Renal pelvis (tissue), 4 donors: Measurements from ENCODE around the gene GTF2F1. TPM values are rescaled to one million over a fixed set of nuclear protein-coding genes. Genes with fewer than 3 reads are reported as not detected.
"Not testable (repeated sequence)": the region's sequence is repeated elsewhere in the genome, so short reads cannot be mapped to it uniquely, and the experiment has no call there.

ENCODE experiments used
- DNase-seq: peaks from one replicate; pipeline ENCODE4 v3.0.0-alpha.2; 2013
- polyA plus RNA-seq, 3 donors: library from polyadenylated mRNA; unstranded; fragments of 120-200 nt; gene quantifications; one replicate each; pipeline ENCODE4 v1.2.1, GENCODE V29; 2013; ENCODE audit not compliant: insufficient read length in 3 of 3

GTF2F1 gene
- polyA plus RNA-seq, 3 donors = 91.7 to 102 (median 100) TPM

DNA sequence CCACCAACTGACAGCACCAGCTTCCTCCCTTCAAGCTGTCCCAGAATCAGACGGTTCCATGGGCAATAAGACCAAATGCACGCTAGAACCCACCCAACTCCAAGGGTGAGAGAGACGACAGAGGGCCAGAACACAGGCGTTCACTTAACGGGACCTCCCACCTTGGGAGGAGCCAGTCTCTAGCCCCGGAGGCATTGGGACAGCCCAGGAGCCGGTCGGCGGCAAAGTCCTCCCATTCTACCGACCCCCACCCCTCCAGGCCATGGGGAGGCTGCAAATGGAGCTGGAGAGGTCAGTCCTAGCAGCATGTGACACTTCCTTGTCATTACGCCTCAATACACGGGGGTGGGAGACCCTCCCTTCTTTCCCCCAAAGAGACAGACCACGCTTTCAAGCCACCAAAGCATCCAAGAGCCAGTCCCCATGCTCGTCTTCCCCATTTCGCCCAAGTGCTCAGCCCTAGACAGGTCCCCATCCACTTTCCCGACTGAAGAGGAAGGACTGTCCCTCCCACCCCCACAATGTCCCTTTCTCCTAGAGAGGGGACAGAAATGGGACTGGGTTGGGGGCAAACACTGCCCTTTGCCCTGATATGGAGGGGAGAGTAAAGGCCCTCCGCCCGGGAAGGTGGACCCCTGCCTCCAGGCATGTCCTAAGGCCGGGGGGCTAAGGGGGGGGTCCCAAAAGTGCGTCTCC, 30.7 kb upstream of the GTF2F1 start:
- no peak for DNase-seq

DNA sequence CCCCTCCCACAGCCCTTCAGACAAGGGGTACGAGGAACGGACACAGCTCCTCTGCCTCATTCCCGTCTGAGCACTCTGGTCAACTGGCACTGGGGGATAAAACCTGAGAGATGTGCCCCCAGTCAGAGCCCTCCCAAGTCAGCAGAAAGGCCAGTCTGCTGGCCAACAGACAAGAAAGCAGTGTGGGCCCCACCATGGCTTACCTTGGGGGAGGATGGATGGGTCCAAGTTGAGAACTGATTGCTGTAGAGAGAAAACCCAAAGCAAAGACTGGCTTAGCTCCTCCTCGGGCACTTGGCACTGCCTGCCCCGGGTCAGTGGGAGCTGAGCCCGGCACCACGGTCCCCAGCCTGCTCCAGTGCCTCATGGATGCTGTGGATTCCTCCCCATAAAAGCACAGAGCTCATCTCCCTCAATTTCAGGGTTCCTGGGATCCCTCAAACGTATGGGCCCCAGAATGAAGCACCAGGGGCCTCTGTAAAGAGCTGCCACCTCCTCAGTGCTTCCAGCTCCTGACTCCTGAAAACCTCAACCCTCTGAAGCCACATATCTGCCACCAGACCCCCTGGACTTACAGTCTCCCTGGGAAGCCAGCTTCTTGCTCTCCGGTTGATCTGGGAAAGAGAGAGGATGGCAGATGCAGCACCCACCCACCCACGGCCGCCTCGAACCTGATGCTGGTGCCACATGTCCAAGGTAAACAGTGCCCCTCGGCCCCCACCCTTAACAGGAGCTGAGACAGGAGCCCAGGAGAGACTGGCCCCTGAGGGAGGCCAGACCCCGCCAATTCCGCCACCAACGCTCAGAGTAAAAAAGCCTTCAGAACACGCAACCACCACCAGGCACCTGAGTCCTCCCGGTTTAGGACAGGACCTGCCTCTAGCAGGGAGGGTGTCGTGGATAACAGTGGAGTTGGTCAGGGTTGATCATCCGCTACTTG, 28.4 kb upstream of the GTF2F1 start:
- no peak for DNase-seq

- no peak for DNase-seq
Measured at GRCh38 chr19:6418562-6418932, 25.6 kb upstream of the GTF2F1 start.

DNA sequence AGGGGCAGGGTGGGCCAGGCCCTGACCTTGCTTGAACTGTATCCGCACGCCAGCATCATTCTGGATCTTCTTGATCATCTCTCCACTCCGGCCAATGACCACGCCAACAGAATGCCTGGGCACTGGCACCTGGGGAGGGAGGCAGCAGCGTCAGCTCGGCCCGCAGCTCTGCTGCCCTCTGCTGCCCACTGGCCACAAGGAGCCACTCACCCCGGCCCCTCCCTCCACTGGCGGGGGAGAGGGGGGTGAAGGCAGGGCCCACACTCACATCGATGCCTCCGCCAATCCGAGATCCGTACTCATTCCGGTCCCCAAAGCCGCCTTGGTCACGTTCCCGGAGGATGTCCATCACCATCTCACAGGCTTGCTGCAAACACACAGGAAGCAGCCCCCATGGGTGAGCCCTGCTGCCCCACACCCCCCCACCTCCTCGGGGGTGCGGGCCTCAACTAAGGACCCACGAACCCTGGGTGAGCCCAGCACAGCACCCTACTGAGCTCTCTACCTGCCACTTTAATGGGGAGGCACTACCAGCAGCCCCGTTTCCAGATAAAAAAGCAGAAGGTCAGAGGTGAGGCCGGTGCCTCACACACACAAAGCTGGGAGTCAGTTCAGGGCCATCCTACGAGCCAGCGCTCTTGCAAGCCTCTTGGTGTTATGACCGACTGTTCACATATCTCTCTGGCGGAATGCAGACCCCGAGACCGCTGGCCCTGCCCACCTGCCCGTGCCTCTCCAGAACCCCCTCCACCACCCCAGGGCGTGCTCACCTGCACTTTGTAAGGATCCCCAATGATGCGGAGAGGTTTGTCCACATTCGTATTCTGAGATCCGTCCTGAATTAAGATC, 25.0 kb upstream of the GTF2F1 start:
- no peak for DNase-seq

- no peak for DNase-seq
Measured at GRCh38 chr19:6416658-6417405, 23.9 kb upstream of the GTF2F1 start.

DNA sequence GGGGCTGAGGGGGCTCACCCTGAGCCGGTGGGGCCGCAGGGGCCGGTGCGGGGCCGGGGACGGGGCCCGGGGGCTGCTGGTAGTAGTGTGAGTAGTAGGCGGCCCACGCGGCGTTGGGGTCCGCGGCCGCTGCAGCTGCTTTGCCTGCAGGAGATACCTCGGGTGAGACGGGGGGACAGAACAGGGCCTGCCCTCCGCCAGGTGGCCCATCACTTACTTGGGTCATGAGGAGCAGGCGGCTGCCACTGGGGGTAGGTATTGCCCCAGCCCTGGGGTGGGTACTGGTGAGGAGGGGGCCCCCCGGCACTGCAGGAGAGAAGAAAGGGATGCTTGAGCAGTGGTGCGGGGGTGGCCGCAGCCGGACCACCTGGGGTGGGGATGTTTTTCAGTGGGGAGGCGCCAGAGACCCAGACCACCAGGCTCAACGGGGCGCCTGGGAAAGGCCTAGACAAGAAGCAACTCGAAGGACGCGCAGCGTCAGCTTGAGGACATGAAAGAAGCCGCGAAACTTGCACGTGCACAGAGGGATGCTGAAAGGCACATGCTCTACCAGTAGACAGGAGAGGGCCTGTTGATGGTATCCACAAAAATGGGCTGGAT, 22.7 kb upstream of the GTF2F1 start:
- no peak for DNase-seq

DNA sequence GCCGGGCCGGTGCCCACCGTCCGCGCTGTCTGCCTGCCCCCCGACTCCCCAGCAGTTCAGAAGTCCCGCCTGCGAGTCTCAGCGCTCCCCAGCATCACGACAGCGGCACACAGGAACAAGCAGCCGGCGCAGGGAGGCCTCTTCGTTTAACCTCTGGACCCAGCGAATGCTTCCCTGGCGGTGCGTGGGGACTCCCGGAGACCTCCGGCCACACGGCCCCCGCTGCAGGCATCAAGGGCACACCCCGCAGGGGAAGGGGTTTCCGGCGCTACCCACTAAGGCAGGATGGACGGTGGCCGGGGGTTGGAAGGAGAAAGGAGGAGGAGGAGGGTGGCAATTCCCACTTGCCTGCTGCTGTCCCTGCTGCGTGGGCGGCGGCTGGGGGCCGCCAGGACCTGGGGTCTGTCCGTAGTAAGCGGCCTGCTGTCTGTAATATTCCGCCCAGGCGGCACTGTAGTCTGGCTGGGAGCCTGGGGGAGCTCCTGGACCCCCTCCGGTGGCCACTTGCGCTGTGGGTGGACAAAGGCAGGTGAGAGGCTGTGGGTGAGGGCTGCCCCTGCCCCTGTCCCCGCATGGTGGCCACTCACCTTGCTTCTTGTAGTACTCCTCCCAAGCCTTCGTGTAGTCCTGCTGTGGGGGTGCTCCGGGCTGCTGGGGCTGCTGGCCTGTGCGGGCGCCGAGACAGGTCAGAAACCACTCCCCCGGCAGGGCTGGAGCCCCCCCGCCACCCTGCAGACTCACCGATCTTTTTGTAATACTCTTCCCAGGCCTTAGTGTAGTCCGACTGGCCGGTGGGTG, 22.0 kb upstream of the GTF2F1 start:
- DNase-seq = no peak

GRCh38 chr19:6413721-6414643, 21.0 kb upstream of the GTF2F1 start:
- DNase-seq = no peak

GRCh38 chr19:6413291-6413690, 20.3 kb upstream of the GTF2F1 start:
- no peak for DNase-seq

GRCh38 chr19:6412447-6413091, 19.6 kb upstream of the GTF2F1 start:
- no peak for DNase-seq

DNA sequence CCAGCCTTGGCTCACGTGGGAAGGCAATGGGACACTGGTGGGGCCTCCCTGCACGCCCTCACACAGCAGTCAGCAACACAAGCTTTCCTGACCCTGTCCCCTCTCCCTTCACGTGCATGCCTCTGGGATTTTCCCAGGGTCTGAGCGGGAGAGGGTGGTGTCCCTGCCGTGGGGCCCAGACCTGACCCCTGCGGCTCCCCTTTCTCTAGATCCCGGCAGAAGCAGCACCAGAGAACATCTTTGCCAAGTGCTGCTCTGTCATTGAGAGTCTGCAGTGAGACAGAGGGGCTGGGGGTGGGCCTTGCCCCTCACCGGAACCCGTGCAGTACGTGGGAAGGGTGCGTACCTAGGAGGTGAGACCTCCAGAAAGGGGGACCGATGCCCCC, 19.1 kb upstream of the GTF2F1 start:
- no peak for DNase-seq

DNA sequence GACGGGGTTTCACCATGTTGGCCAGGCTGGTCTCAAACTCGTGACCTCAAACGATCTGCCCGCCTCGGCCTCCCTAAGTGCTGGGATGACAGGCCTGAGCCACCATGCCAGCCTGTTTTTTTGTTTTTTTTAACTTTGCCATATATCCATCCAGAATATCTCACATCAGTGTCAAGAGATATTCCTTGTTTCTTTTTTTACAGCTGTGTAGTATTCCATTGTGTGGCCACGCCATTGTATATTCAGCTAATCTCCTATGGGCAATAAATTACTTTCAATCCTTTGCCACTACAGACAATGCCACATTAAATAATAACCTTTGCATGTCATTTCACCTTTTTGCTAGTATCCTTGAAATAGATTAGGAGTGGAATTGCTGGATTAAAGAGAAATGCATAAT, 16.4 kb upstream of the GTF2F1 start:
- no peak for DNase-seq

- no peak for DNase-seq
Measured at GRCh38 chr19:6406401-6406800, 13.4 kb upstream of the GTF2F1 start.

GRCh38 chr19:6402837-6403608, 10.1 kb upstream of the GTF2F1 start:
- DNase-seq = peak; percentile 64

DNA sequence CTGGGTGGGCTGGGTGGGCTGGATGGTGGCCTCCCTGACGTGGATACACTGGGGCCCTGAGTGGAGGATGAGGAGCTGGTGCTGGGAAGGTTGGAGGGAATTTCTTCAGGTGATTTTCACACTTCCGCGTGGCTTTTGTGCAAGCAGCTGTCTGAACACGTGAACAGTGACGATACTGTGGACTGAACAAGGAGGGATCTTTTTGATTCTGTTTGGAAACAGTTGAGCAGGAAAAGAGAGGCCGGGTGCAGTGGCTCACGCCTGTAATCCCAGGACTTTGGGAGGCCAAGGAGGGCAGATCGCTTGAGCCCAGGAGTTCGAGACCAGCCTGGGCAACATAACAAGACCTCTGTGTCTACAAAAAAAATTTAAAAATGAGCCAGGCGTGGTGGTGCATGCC, 9.1 kb upstream of the GTF2F1 start:
- DNase-seq = no peak

DNA sequence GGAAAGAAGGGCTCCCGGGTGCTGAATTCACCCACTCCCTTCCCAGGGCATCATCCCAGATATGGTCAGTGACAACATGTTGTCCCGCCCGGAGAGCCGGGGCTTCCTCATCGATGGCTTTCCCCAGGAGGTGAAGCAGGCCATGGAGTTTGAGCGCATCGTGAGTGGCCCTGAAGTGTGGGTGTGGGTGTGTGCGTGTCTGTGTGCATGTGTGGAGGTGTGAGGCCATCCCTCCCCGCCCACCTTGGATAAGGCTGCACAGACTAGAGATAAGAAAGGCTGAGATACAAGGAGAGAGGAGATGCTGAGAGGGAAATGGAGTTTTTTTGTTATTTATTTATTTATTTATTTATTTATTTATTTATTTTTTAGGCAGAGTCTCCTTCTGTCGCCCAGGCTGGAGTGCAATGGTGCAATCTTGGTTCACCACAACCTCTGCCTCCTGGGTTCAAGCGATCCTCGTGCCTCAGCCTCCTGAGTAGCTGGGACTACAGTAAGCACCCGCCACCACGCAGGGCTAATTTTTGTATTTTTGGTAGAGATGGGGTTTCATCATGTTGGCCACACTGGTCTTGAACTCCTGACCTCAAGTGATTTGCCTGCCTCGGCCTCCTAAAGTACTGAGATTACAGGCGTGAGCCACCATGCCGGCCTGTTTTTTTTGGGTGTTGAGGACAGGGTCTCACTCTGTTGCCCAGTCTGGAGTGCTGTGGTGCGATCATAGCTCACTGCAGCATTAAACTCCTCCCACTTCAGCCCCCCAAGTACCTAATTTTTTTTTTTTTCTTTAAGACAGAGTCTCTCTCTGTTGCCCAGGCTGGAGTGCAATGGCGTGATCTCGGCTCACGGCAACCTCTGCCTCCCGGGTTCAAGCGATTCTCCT, 7.3 kb upstream of the GTF2F1 start:
- not testable (repeated sequence) for DNase-seq

DNA sequence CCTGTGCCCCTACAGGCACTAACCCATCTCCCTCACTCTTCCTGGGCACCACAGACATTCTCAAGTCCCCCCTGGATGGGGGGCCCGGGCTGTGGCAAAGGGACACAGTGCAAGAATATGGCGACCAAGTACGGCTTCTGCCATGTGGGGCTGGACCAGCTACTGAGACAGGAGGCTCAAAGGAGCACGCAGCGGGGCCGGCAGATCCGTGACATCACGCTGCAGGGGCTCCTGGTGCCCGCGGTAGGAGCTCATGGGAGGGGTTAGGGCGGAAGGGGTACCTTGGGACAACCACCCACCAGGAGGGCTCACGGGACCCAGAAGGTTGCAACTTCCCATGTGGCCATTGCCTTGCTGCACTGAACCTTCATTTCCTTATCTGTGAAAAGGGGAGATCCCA, 3.3 kb upstream of the GTF2F1 start:
- no peak for DNase-seq
